ENCODE results near the gene EEF1AKMT1. TPM values are rescaled to one million over a fixed set of nuclear protein-coding genes. Genes with fewer than 3 reads are reported as not detected.

Gene EEF1AKMT1
- total RNA-seq, 1 experiment from 2014 or later: 6.1 TPM

GRCh38 chr13:20814224-20814910, 40.6 kb upstream of the EEF1AKMT1 start:
- no peak overlapping the region for H2AFZ ChIP-seq (ENCODE audit: low read length)
- no peak overlapping the region for H2BK120ac ChIP-seq (ENCODE audit: low read depth, low read length, poor library complexity, severe bottlenecking)
- no peak overlapping the region for H4K91ac ChIP-seq (ENCODE audit: insufficient read length, low read depth, low read length)
- H3K56ac ChIP-seq (ENCODE audit: insufficient read length, low read depth, low read length): no peak overlapping the region
- no peak overlapping the region for H2BK15ac ChIP-seq (ENCODE audit: low read depth, low read length)
- no peaks in the 10 kb centered on the region for H3K27me3 ChIP-seq (ENCODE audit: insufficient read depth, low read length)
- Mint-ChIP-seq H3K27me3 (ENCODE audit: low read depth) (no peaks in the 10 kb centered on the region), H3K27ac (no peak overlapping the region), H3K9me3 (no peaks in the 10 kb centered on the region), H3K36me3 (ENCODE audit: insufficient read depth in 1 of 3, low read depth in 3 of 3) (peaks cover 6 to 19% (median 8%) of the 10 kb centered on the region in 3 experiments; a peak in 5 of 7 replicates), H3K4me3 (no peak overlapping the region), H3K4me1 (no peaks in the 10 kb centered on the region)
- no peaks in the 10 kb centered on the region for H4K20me1 ChIP-seq (ENCODE audit: control insufficient read depth, insufficient read depth, insufficient read length)
- H3K9me3 ChIP-seq (ENCODE audit: control insufficient read depth, low read depth, low read length): no peaks in the 10 kb centered on the region
- H3K79me2 ChIP-seq (ENCODE audit: insufficient read depth, low read length): peaks cover 2% of the 10 kb centered on the region; the same call in 1 of the 2 replicates
- no peak overlapping the region for H3K4ac ChIP-seq (ENCODE audit: low read depth, low read length)
- no peak overlapping the region for H3K14ac ChIP-seq (ENCODE audit: insufficient read depth, low read length)
- H2BK20ac ChIP-seq (ENCODE audit: low read depth, low read length, poor library complexity, severe bottlenecking): no peak overlapping the region
- H2BK12ac ChIP-seq (ENCODE audit: insufficient read length, low read depth, low read length): no peak overlapping the region
- H3K18ac ChIP-seq (ENCODE audit: insufficient read length, low read depth, low read length): no peak overlapping the region
- no peak overlapping the region for H2AK5ac ChIP-seq (ENCODE audit: insufficient read length, low read length)
- H3K4me1 ChIP-seq (ENCODE audit: insufficient read depth, low read length): no peaks in the 10 kb centered on the region
- H3T11ph ChIP-seq (ENCODE audit: low read length): no peak overlapping the region
- no peak overlapping the region for H3K4me2 ChIP-seq (ENCODE audit: insufficient read depth, insufficient read length, low read length)
- DNase-seq: no peak
- no peak for TF ChIP-seq CTCF (conservative IDR thresholded peaks at IDR 0.05)
- no peak overlapping the region for H4K8ac ChIP-seq (replicated peaks; ENCODE audit: insufficient read length, low read depth, low read length)
- no peaks in the 10 kb centered on the region for H3K79me1 ChIP-seq (ENCODE audit: insufficient read depth, low read depth, low read length, poor library complexity, severe bottlenecking)
- no peak overlapping the region for H3K27ac ChIP-seq (ENCODE audit: insufficient read length, low read depth, low read length)
- H3K9ac ChIP-seq (ENCODE audit: extremely low read depth, insufficient read length, low read length): no peak overlapping the region
- H3K23ac ChIP-seq (ENCODE audit: insufficient read length, low read depth, low read length): no peak overlapping the region
- no CpG with 5 or more reads among the region's 5 CpGs for WGBS (ENCODE audit: extremely low coverage, insufficient read length, low lambda C conversion rate)
- H2BK5ac ChIP-seq (ENCODE audit: insufficient read length, low read length): no peak overlapping the region
- H4K5ac ChIP-seq (ENCODE audit: insufficient read length, low read depth, low read length): no peak overlapping the region
- no peaks in the 10 kb centered on the region for H3K23me2 ChIP-seq (ENCODE audit: insufficient read length, low read depth, low read length, poor library complexity, severe bottlenecking)

Data from H9 (cell line).